Smooth muscle cell (in vitro differentiated cells): ENCODE data around the gene TMEM182. TPM values are rescaled to one million over a fixed set of nuclear protein-coding genes. Genes with fewer than 3 reads are reported as not detected.

Experiments used
- DNase-seq: peaks from one replicate; lab custom pipeline; 2025; ENCODE audit not compliant: unreplicated experiment; lab: John Stamatoyannopoulos, UW
- H2AFZ ChIP-seq: fragments of 200-600 bp; sonication (generic); 2 replicates; pipeline ENCODE4 v1.6.0; 2016; ENCODE audit warnings: antibody characterized with exemption, low read depth, mild to moderate bottlenecking
- H3F3A ChIP-seq: fragments of 200-600 bp; sonication (generic); 2 replicates; pipeline ENCODE4 v1.6.0; 2017; ENCODE audit warnings: antibody characterized with exemption, low read depth
- H3K27ac ChIP-seq: fragments of 200-600 bp; sonication (generic); 2 replicates; pipeline ENCODE4 v1.5.1; 2016; ENCODE audit warnings: low read depth, mild to moderate bottlenecking
- H3K27me3 ChIP-seq: fragments of 200-600 bp; sonication (generic); 2 replicates; pipeline ENCODE4 v1.6.1; 2016; ENCODE audit warnings: low read depth, mild to moderate bottlenecking
- H3K36me3 ChIP-seq: fragments of 200-600 bp; sonication (generic); 2 replicates; pipeline ENCODE4 v1.5.1; 2016; ENCODE audit warnings: low read depth
- H3K4me1 ChIP-seq: fragments of 200-600 bp; sonication (generic); 2 replicates; pipeline ENCODE4 v1.5.1; 2016; ENCODE audit warnings: low read depth
- H3K4me2 ChIP-seq: fragments of 200-600 bp; sonication (generic); 2 replicates; pipeline ENCODE4 v1.6.0; 2016; ENCODE audit warnings: mild to moderate bottlenecking
- H3K4me3 ChIP-seq: fragments of 200-600 bp; sonication (generic); 2 replicates; pipeline ENCODE4 v1.5.1; 2016; ENCODE audit warnings: mild to moderate bottlenecking
- H3K79me2 ChIP-seq: fragments of 200-600 bp; sonication (generic); 2 replicates; pipeline ENCODE4 v1.6.0; 2016; ENCODE audit warnings: low read depth, mild to moderate bottlenecking
- H3K9ac ChIP-seq: fragments of 200-600 bp; sonication (generic); 2 replicates; pipeline ENCODE4 v1.6.0; 2016; ENCODE audit warnings: low read depth
- H3K9me3 ChIP-seq: fragments of 200-600 bp; sonication (generic); replicated peaks from 2 replicates; pipeline ENCODE4 v1.5.1; 2016; ENCODE audit warnings: low read depth
- H4K20me1 ChIP-seq: fragments of 200-600 bp; sonication (generic); 2 replicates; pipeline ENCODE4 v1.6.0; 2016; ENCODE audit warnings: low read depth
- CTCF ChIP-seq: fragments of 200-600 bp; sonication (generic); IDR thresholded peaks from 2 replicates; pipeline ENCODE4 v1.5.1; 2017; ENCODE audit warnings: borderline replicate concordance, mild to moderate bottlenecking, antibody characterized with exemption; ENCODE audit not compliant: insufficient read depth, poor library complexity, severe bottlenecking
- WGBS: methylation state at CpG from one replicate; pipeline ENCODE4 v1.1.7; 2016; ENCODE audit warnings: low lambda C conversion rate; 5-methylcytosine and 5-hydroxymethylcytosine counted together
- polyA plus RNA-seq: library from polyadenylated mRNA; unstranded; fragments of >200 nt; fragmentation: Nextera tagmentation; extraction: Ambion mirVana; gene quantifications from 2 replicates; pipeline ENCODE4 v1.2.1, GENCODE V29; 2016
- total RNA-seq: library from RNA; depleted of rRNA; stranded (reverse); fragments of >200 nt; gene quantifications from 2 replicates; pipeline ENCODE4 v1.2.3, GENCODE V29; 2014

The TMEM182 gene
- total and polyA plus RNA-seq, 2 experiments from 2014 or later: 4.0 to 12.3 TPM

- Histone ChIP-seq H3K36me3 (peaks cover 4% of the 10 kb centered on the region), H3K4me2 (no peak overlapping the region), H3K4me3 (no peak overlapping the region), H4K20me1 (no peaks in the 10 kb centered on the region), H3K27ac (no peak overlapping the region), H3K79me2 (no peaks in the 10 kb centered on the region), H3K27me3 (no peaks in the 10 kb centered on the region), H3K9me3 (no peaks in the 10 kb centered on the region), H3F3A (no peaks in the 10 kb centered on the region), H3K9ac (no peak overlapping the region), H3K4me1 (no peaks in the 10 kb centered on the region), H2AFZ (no peak overlapping the region)
- TF ChIP-seq CTCF: no peak
- WGBS: 75% methylated on average over 7 of the region's 7 CpGs
- DNase-seq: no peak
Observed at GRCh38 chr2:102724016-102724490, 37.8 kb upstream of the TMEM182 start.

- no peaks in the 10 kb centered on the region for H3K9me3 ChIP-seq
- DNase-seq: no peak
- no peak overlapping the region for H2AFZ ChIP-seq
- no peaks in the 10 kb centered on the region for H3K79me2 ChIP-seq
- no peak overlapping the region for H3K4me2 ChIP-seq
- WGBS: 91% methylated on average over 10 of the region's 10 CpGs
- no peaks in the 10 kb centered on the region for H4K20me1 ChIP-seq
- H3K36me3 ChIP-seq: peaks cover 4% of the 10 kb centered on the region
- H3K27ac ChIP-seq: no peak overlapping the region
- H3K9ac ChIP-seq: no peak overlapping the region
- H3K4me3 ChIP-seq: no peak overlapping the region
- H3F3A ChIP-seq: no peaks in the 10 kb centered on the region
- no peaks in the 10 kb centered on the region for H3K27me3 ChIP-seq
- no peak for TF ChIP-seq CTCF
- no peaks in the 10 kb centered on the region for H3K4me1 ChIP-seq
Observed at GRCh38 chr2:102724553-102724952, 37.3 kb upstream of the TMEM182 start.

- H3K9ac ChIP-seq: no peak overlapping the region
- 90% methylated on average over 15 of the region's 15 CpGs for WGBS
- no peaks in the 10 kb centered on the region for H3F3A ChIP-seq
- H4K20me1 ChIP-seq: no peaks in the 10 kb centered on the region
- no peak overlapping the region for H2AFZ ChIP-seq
- H3K4me2 ChIP-seq: no peak overlapping the region
- no peaks in the 10 kb centered on the region for H3K27me3 ChIP-seq
- H3K9me3 ChIP-seq: no peaks in the 10 kb centered on the region
- no peak for DNase-seq
- H3K4me1 ChIP-seq: no peaks in the 10 kb centered on the region
- TF ChIP-seq CTCF: no peak
- H3K27ac ChIP-seq: no peak overlapping the region
- H3K79me2 ChIP-seq: no peaks in the 10 kb centered on the region
- no peak overlapping the region for H3K4me3 ChIP-seq
- H3K36me3 ChIP-seq: peaks cover 10% of the 10 kb centered on the region
Observed at GRCh38 chr2:102726128-102727087, 35.4 kb upstream of the TMEM182 start.
